T-helper 1 cell treated with Interleukin-12 subunit alpha and Interleukin-12 subunit beta and Interleukin-4 antibody, amounts not matched to agents 30 μg/mL and 1 μg/mL, for 36 hours (primary cell): Measurements from ENCODE around the gene SAMMSON.

Source experiments
- H3K27ac Mint-ChIP-seq: one replicate; pipeline ENCODE4 v1.8.0; 2021; ENCODE audit warnings: mild to moderate bottlenecking, mixed read lengths
- H3K27me3 Mint-ChIP-seq: one replicate; pipeline ENCODE4 v1.8.0; 2021; ENCODE audit warnings: low read depth, mixed read lengths
- H3K36me3 Mint-ChIP-seq: one replicate; pipeline ENCODE4 v1.8.0; 2021; ENCODE audit warnings: low read depth, mixed read lengths
- H3K4me1 Mint-ChIP-seq: one replicate; pipeline ENCODE4 v1.8.0; 2021; ENCODE audit warnings: low read depth, mixed read lengths
- H3K4me3 Mint-ChIP-seq: one replicate; pipeline ENCODE4 v1.8.0; 2021; ENCODE audit warnings: mild to moderate bottlenecking, moderate library complexity, mixed read lengths
- H3K9me3 Mint-ChIP-seq: one replicate; pipeline ENCODE4 v1.8.0; 2021; ENCODE audit warnings: mixed read lengths

The SAMMSON gene

GRCh38 chr3:69999140-70000027 lies at the start of gene SAMMSON:
TSS of gene SAMMSON (plus strand) at chr3:69999733.
- no peak within 1 kb of the TSS for H3K4me3 Mint-ChIP-seq
- H3K27ac Mint-ChIP-seq: no peak within 1 kb of the TSS

GRCh38 chr3:69951616-69952015 lies 47.9 kb upstream of the SAMMSON start:
- no peaks in the 10 kb centered on the region for H3K36me3 Mint-ChIP-seq
- H3K9me3 Mint-ChIP-seq: no peaks in the 10 kb centered on the region
- no peaks in the 10 kb centered on the region for H3K27me3 Mint-ChIP-seq
- no peak overlapping the region for H3K4me3 Mint-ChIP-seq
- no peaks in the 10 kb centered on the region for H3K4me1 Mint-ChIP-seq
- no peak overlapping the region for H3K27ac Mint-ChIP-seq

More at GRCh38 chr3:69999140-70000027, at the start of gene SAMMSON:
- no peaks in the 10 kb centered on the region for H3K36me3 Mint-ChIP-seq
- no peaks in the 10 kb centered on the region for H3K27me3 Mint-ChIP-seq
- H3K9me3 Mint-ChIP-seq: no peaks in the 10 kb centered on the region
- no peaks in the 10 kb centered on the region for H3K4me1 Mint-ChIP-seq

- H3K27ac Mint-ChIP-seq: no peak overlapping the region
- H3K4me1 Mint-ChIP-seq: no peaks in the 10 kb centered on the region
- no peaks in the 10 kb centered on the region for H3K36me3 Mint-ChIP-seq
- H3K27me3 Mint-ChIP-seq: no peaks in the 10 kb centered on the region
- no peak overlapping the region for H3K4me3 Mint-ChIP-seq
- no peaks in the 10 kb centered on the region for H3K9me3 Mint-ChIP-seq
These were observed 40.0 kb upstream of the SAMMSON start for GRCh38 chr3:69959581-69959980.

- H3K36me3 Mint-ChIP-seq: no peaks in the 10 kb centered on the region
- H3K9me3 Mint-ChIP-seq: no peaks in the 10 kb centered on the region
- H3K4me3 Mint-ChIP-seq: no peak overlapping the region
- H3K27me3 Mint-ChIP-seq: no peaks in the 10 kb centered on the region
- no peaks in the 10 kb centered on the region for H3K4me1 Mint-ChIP-seq
- H3K27ac Mint-ChIP-seq: no peak overlapping the region
These were observed 37.7 kb upstream of the SAMMSON start for GRCh38 chr3:69961706-69962439.

GRCh38 chr3:69963643-69964042 lies 35.9 kb upstream of the SAMMSON start:
- Mint-ChIP-seq H3K4me3 (no peak overlapping the region), H3K27me3 (no peaks in the 10 kb centered on the region), H3K4me1 (no peaks in the 10 kb centered on the region), H3K36me3 (no peaks in the 10 kb centered on the region), H3K27ac (no peak overlapping the region), H3K9me3 (no peaks in the 10 kb centered on the region)

- no peaks in the 10 kb centered on the region for H3K27me3 Mint-ChIP-seq
These were observed 32.4 kb upstream of the SAMMSON start for GRCh38 chr3:69967156-69967555.

GRCh38 chr3:69970827-69971226 lies 28.7 kb upstream of the SAMMSON start:
- Mint-ChIP-seq H3K27me3 (no peaks in the 10 kb centered on the region), H3K27ac (no peak overlapping the region), H3K4me3 (no peak overlapping the region), H3K9me3 (no peaks in the 10 kb centered on the region), H3K4me1 (no peaks in the 10 kb centered on the region), H3K36me3 (no peaks in the 10 kb centered on the region)

More at GRCh38 chr3:69967156-69967555, 32.4 kb upstream of the SAMMSON start:
- H3K4me1 Mint-ChIP-seq: no peaks in the 10 kb centered on the region
- H3K9me3 Mint-ChIP-seq: no peaks in the 10 kb centered on the region
- H3K27ac Mint-ChIP-seq: no peak overlapping the region
- no peaks in the 10 kb centered on the region for H3K36me3 Mint-ChIP-seq
- H3K4me3 Mint-ChIP-seq: no peak overlapping the region

- Mint-ChIP-seq H3K4me3 (no peak overlapping the region), H3K36me3 (no peaks in the 10 kb centered on the region), H3K27ac (no peak overlapping the region), H3K9me3 (peaks cover 1% of the 10 kb centered on the region), H3K4me1 (no peaks in the 10 kb centered on the region), H3K27me3 (no peaks in the 10 kb centered on the region)
These were observed 26.9 kb upstream of the SAMMSON start for GRCh38 chr3:69972672-69973071.

- no peaks in the 10 kb centered on the region for H3K27me3 Mint-ChIP-seq
- no peaks in the 10 kb centered on the region for H3K36me3 Mint-ChIP-seq
- H3K9me3 Mint-ChIP-seq: peaks cover 15% of the 10 kb centered on the region
- H3K4me3 Mint-ChIP-seq: no peak overlapping the region
- no peaks in the 10 kb centered on the region for H3K4me1 Mint-ChIP-seq
- no peak overlapping the region for H3K27ac Mint-ChIP-seq
These were observed 23.5 kb upstream of the SAMMSON start for GRCh38 chr3:69976021-69976420.

- Mint-ChIP-seq H3K27me3 (no peaks in the 10 kb centered on the region), H3K9me3 (peaks cover 7% of the 10 kb centered on the region), H3K4me1 (no peaks in the 10 kb centered on the region), H3K4me3 (no peak overlapping the region), H3K27ac (no peak overlapping the region), H3K36me3 (no peaks in the 10 kb centered on the region)
These were observed 15.8 kb upstream of the SAMMSON start for GRCh38 chr3:69983546-69984265.

GRCh38 chr3:69985266-69985665 lies 14.3 kb upstream of the SAMMSON start:
- H3K27ac Mint-ChIP-seq: no peak overlapping the region
- no peaks in the 10 kb centered on the region for H3K27me3 Mint-ChIP-seq
- H3K9me3 Mint-ChIP-seq: no peaks in the 10 kb centered on the region
- H3K36me3 Mint-ChIP-seq: no peaks in the 10 kb centered on the region
- H3K4me3 Mint-ChIP-seq: no peak overlapping the region
- no peaks in the 10 kb centered on the region for H3K4me1 Mint-ChIP-seq

GRCh38 chr3:69986419-69986818 lies 13.1 kb upstream of the SAMMSON start:
- Mint-ChIP-seq H3K27ac (no peak overlapping the region), H3K4me3 (no peak overlapping the region), H3K9me3 (no peaks in the 10 kb centered on the region), H3K27me3 (no peaks in the 10 kb centered on the region), H3K4me1 (no peaks in the 10 kb centered on the region), H3K36me3 (no peaks in the 10 kb centered on the region)

- Mint-ChIP-seq H3K4me3 (no peak overlapping the region), H3K27me3 (no peaks in the 10 kb centered on the region), H3K9me3 (no peaks in the 10 kb centered on the region), H3K36me3 (no peaks in the 10 kb centered on the region), H3K27ac (no peak overlapping the region), H3K4me1 (no peaks in the 10 kb centered on the region)
These were observed 11.7 kb upstream of the SAMMSON start for GRCh38 chr3:69987833-69988232.

- H3K9me3 Mint-ChIP-seq: no peaks in the 10 kb centered on the region
- H3K27ac Mint-ChIP-seq: no peak overlapping the region
- no peak overlapping the region for H3K4me3 Mint-ChIP-seq
- H3K4me1 Mint-ChIP-seq: no peaks in the 10 kb centered on the region
- no peaks in the 10 kb centered on the region for H3K27me3 Mint-ChIP-seq
- no peaks in the 10 kb centered on the region for H3K36me3 Mint-ChIP-seq
These were observed 5.8 kb upstream of the SAMMSON start for GRCh38 chr3:69993757-69994156.
